ENCODE results near the gene TENM4. TPM values are rescaled to one million over a fixed set of nuclear protein-coding genes. Genes with fewer than 3 reads are reported as not detected.
A peak's percentile ranks its signal among the peaks of the same experiment; 100 is the strongest.

The TENM4 gene
- total RNA-seq (2021; fragmentation: NEBNext Ultra II Directional; extraction: Animal tissue kit (Norgen Biotek cat#: 25700)) = 7.2 and 8.8 TPM in 2 replicates
- 3.5 and 5.8 TPM in 2 replicates for polyA plus RNA-seq (2011; rRNA removed)
- polyA plus RNA-seq (2011; cell fraction: cytosol; rRNA removed) = 2.5 TPM
- polyA plus RNA-seq (2011; cell fraction: nucleus; rRNA removed) = 9.5 TPM
- polyA plus RNA-seq (2012, experiment 1 of 2) = 1.8 to 3.9 TPM (median 2.8 TPM) in 4 replicates
- 0.24 TPM for polyA plus RNA-seq (2012, experiment 2 of 2)
- polyA plus RNA-seq (2013, experiment 1 of 2) = 2.4 TPM
- polyA plus RNA-seq (2013, experiment 2 of 2) = 1.9 TPM
- 6.4 and 11.1 TPM in 2 replicates for polyA minus RNA-seq (2011; rRNA and poly(A)+ RNA removed)
- polyA minus RNA-seq (2011; cell fraction: cytosol; rRNA and poly(A)+ RNA removed) = 7.5 TPM
- 37.7 TPM for polyA minus RNA-seq (2011; cell fraction: nucleus; rRNA and poly(A)+ RNA removed)
- long read RNA-seq, experiment 1, partial matches to known transcripts = 0 of 2 reads
- long read RNA-seq, experiment 1, other reads (novel, unspliced or antisense) = 2 of 2 reads
- long read RNA-seq, experiment 2 = 0 reads

DNA sequence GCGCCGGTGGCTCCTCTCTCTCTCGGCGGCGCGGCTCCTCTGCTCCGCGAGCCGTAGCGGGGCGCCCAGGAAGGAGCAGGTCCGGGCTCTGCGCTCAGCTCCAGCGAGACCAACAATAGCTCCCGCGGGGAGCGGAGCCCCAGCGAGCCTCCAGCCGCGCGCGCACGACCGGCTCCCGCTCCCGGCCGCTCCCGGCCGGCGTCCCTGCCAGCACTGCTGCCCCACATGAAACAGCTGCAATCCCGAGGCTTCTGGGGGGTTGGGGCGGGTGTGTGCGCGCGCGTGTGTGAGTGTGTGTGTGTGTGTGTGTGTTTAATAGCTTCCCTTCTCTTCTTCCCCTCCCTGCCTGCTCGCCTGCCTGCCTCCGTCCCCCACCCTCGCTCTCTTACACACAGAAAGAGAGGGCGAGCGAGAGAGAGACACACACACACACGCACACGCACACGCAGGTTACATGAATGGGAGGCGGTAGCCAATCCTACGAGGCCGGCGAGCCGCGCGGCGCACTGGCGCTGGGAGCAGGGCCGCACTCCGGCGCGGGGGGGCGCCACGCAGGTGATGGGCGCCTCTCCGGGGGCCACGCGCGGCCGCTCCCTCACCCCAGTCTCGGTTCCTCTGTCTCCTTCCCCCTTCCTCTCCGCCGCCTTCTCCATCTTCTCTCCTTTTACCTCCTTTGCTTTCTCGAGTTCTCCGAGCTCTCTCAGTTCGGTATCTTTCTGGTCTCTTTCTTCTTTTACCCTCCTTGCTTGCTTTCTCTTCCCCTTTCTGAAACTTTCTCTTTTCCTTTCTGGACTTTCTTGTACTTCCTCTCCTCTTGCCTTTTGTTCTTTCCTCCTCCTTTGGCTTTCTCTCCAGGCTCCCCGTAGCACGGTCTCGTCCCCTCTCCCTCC lies at the start of gene TENM4:
Gene TENM4, minus strand, starts transcription at position 460 of the 890 bp plus-strand sequence. CDS start 371,086 bp downstream, outside the sequence.
- CTCF ChIA-PET (ENCODE audit: partially characterized antibody) = interaction anchor here (0.8 to 3.8 kb wide), 22 partner anchors 8 to 503 kb away, joined by 3 to 32 read pairs (median 5); no protein-coding TSS in a partner anchor
- TF ChIP-seq TAF1 (IDR thresholded peaks at IDR 0.05; ENCODE audit: low read depth, low read length) (peak; percentile 29; the same call in 1 of the 2 replicates), PHF8 (conservative IDR thresholded peaks at IDR 0.05; ENCODE audit: low read depth, low read length) (no peak), ASH2L (IDR thresholded peaks at IDR 0.05; ENCODE audit: low read length) (peak; percentile 16), ZNF274 (IDR thresholded peaks at IDR 0.05; ENCODE audit: borderline replicate concordance, extremely low read depth, low read length) (no peak), SUZ12 (IDR thresholded peaks at IDR 0.05; ENCODE audit: low read length) (peak; percentile 5; the same call in 1 of the 2 replicates), RFX5 (IDR thresholded peaks at IDR 0.05; ENCODE audit: borderline replicate concordance, low read depth, low read length) (no peak)
- TF ChIP-seq, protein P1, sequence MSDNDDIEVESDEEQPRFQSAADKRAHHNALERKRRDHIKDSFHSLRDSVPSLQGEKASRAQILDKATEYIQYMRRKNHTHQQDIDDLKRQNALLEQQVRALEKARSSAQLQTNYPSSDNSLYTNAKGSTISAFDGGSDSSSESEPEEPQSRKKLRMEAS (IDR thresholded peaks at IDR 0.05) = peak; percentile 45; the same call in 1 of the 2 replicates

More for the DNA sequence above, at the start of gene TENM4:
- Histone ChIP-seq H3K56ac (replicated peaks; ENCODE audit: insufficient read length, low read depth, low read length) (no peak within 1 kb of the TSS), H2BK12ac (ENCODE audit: low read depth, low read length) (peak within 1 kb of the TSS; percentile 87; the same call in 1 of the 2 replicates), H3K4me2 (ENCODE audit: insufficient read depth in 1 of 2, low read depth in 2 of 2, low read length in 2 of 2) (peak within 1 kb of the TSS; percentile 96 to 98), H3K79me1 (ENCODE audit: low read depth, low read length) (no peaks in the 10 kb centered on the region; the same call in 1 of the 2 replicates), H3K9ac (replicated peaks in 1 of 4; ENCODE audit: extremely low read depth in 1 of 4, low read depth in 3 of 4, low read length in 3 of 4) (peak within 1 kb of the TSS; percentile 54 to 72 (median 61)), H3K14ac (ENCODE audit: insufficient read length) (no peak within 1 kb of the TSS), H3K4me3 (ENCODE audit: extremely low read depth in 1 of 4, insufficient read depth in 2 of 4, low read depth in 3 of 4, low read length in 4 of 4) (peak within 1 kb of the TSS; percentile 56 to 80 (median 63)), H2BK120ac (replicated peaks; ENCODE audit: low read depth, low read length) (peak within 1 kb of the TSS; percentile 27), H2BK20ac (ENCODE audit: low read length) (peak within 1 kb of the TSS; percentile 72; the same call in 1 of the 2 replicates), H4K91ac (replicated peaks; ENCODE audit: insufficient read length, low read length) (peak within 1 kb of the TSS; percentile 75), H3K27me3 (replicated peaks in 1 of 4; ENCODE audit: control insufficient read depth in 3 of 4, extremely low read depth in 1 of 4, insufficient read depth in 3 of 4, low read length in 3 of 4) (peaks cover 12 to 62% (median 52%) of the 10 kb centered on the region in 4 experiments), H3K27ac (ENCODE audit: low read depth, low read length) (no peak within 1 kb of the TSS), H3K4ac (replicated peaks; ENCODE audit: insufficient read length, low read depth, low read length) (peak within 1 kb of the TSS; percentile 78), H4K8ac (ENCODE audit: extremely low read depth, insufficient read depth, low read length) (peak within 1 kb of the TSS; percentile 87), H4K20me1 (replicated peaks in 1 of 2; ENCODE audit: control insufficient read depth in 1 of 2, insufficient read depth in 2 of 2, low read length in 2 of 2) (no peaks in the 10 kb centered on the region), H4K5ac (ENCODE audit: insufficient read length, low read depth, low read length) (no peak within 1 kb of the TSS), H3K9me3 (ENCODE audit: insufficient read depth in 2 of 2, low read depth in 1 of 2, low read length in 1 of 2) (no peaks in the 10 kb centered on the region), H3K23ac (ENCODE audit: insufficient read length) (no peak within 1 kb of the TSS), H3K23me2 (ENCODE audit: low read depth, low read length) (peaks cover 41% of the 10 kb centered on the region), H2BK5ac (ENCODE audit: low read depth, low read length) (peak within 1 kb of the TSS; percentile 60; the same call in 1 of the 2 replicates), H2AFZ (ENCODE audit: low read length) (peak within 1 kb of the TSS; percentile 25), H3K79me2 (ENCODE audit: control insufficient read depth in 1 of 2, insufficient read depth in 2 of 2, low read length in 2 of 2) (0 out of 4 replicates have a peak, but pooled peaks cover 0 to 2% of the 10 kb centered on the region in 2 experiments), H2BK15ac (ENCODE audit: low read length) (peak within 1 kb of the TSS; percentile 48; the same call in 1 of the 2 replicates), H3K18ac (ENCODE audit: extremely low read depth, low read length) (peak within 1 kb of the TSS; percentile 97), H3K36me3 (ENCODE audit: control insufficient read depth in 2 of 4, insufficient read depth in 4 of 4, low read length in 3 of 4) (no peaks in the 10 kb centered on the region), H2AK5ac (ENCODE audit: low read depth, low read length) (0 out of 2 replicates have a peak within 1 kb of the TSS, but pooled peaks have one; percentile 20), H3K4me1 (replicated peaks in 1 of 4; ENCODE audit: control insufficient read depth in 3 of 4, insufficient read depth in 4 of 4, low read length in 3 of 4) (peaks cover 0 to 15% (median 10%) of the 10 kb centered on the region in 4 experiments; a peak in 6 of 7 replicates)
- WGBS, 2 experiments (ENCODE audit: extremely low coverage in 1 of 2, insufficient coverage in 1 of 2, insufficient read length in 1 of 2, insufficient replicate concordance in 2 of 2, low coverage in 1 of 2, low lambda C conversion rate in 2 of 2, missing lambda C conversion rate in 1 of 2) = 0% methylated on average over 51 of the region's 74 CpGs; no CpG with 5 or more reads in 1 of the 2 experiments
- FAIRE-seq (no peak), DNase-seq (ENCODE audit: low read depth in 1 of 2, low spot score in 2 of 2) (peak in 1 of 2 experiments; percentile 69)
- POLR2A ChIA-PET (ENCODE audit: partially characterized antibody) = interaction anchor here (1.1 to 2.7 kb wide), 10 partner anchors 14 to 222 kb away, joined by 3 to 15 read pairs (median 4); no protein-coding TSS in a partner anchor
